ENCODE results near the gene MPG.

Gene MPG

GRCh38 chr16:64914-65255 lies 13.1 kb upstream of the MPG start:
- H3K36me3 ChIP-seq (ENCODE audit: insufficient read depth, low read length) = peaks cover 29% of the 10 kb centered on the region
- H3K9me3 ChIP-seq (ENCODE audit: low read length) = no peaks in the 10 kb centered on the region
- H3K4me3 ChIP-seq (ENCODE audit: low read length) = no peak overlapping the region
- H3K4me1 ChIP-seq (ENCODE audit: insufficient read depth, low read length) = peaks cover 14% of the 10 kb centered on the region
- no peak overlapping the region for H2AFZ ChIP-seq (ENCODE audit: low read depth, low read length)
- H3K27me3 ChIP-seq (ENCODE audit: insufficient read depth, low read length) = no peaks in the 10 kb centered on the region

GRCh38 chr16:65745-66144 lies 12.3 kb upstream of the MPG start:
- no peaks in the 10 kb centered on the region for H3K27me3 ChIP-seq (ENCODE audit: insufficient read depth, low read length)
- H3K4me3 ChIP-seq (ENCODE audit: low read length) = no peak overlapping the region
- H3K4me1 ChIP-seq (ENCODE audit: insufficient read depth, low read length) = peaks cover 18% of the 10 kb centered on the region
- H3K9me3 ChIP-seq (ENCODE audit: low read length) = no peaks in the 10 kb centered on the region
- H2AFZ ChIP-seq (ENCODE audit: low read depth, low read length) = no peak overlapping the region
- peaks cover 21% of the 10 kb centered on the region for H3K36me3 ChIP-seq (ENCODE audit: insufficient read depth, low read length)

DNA sequence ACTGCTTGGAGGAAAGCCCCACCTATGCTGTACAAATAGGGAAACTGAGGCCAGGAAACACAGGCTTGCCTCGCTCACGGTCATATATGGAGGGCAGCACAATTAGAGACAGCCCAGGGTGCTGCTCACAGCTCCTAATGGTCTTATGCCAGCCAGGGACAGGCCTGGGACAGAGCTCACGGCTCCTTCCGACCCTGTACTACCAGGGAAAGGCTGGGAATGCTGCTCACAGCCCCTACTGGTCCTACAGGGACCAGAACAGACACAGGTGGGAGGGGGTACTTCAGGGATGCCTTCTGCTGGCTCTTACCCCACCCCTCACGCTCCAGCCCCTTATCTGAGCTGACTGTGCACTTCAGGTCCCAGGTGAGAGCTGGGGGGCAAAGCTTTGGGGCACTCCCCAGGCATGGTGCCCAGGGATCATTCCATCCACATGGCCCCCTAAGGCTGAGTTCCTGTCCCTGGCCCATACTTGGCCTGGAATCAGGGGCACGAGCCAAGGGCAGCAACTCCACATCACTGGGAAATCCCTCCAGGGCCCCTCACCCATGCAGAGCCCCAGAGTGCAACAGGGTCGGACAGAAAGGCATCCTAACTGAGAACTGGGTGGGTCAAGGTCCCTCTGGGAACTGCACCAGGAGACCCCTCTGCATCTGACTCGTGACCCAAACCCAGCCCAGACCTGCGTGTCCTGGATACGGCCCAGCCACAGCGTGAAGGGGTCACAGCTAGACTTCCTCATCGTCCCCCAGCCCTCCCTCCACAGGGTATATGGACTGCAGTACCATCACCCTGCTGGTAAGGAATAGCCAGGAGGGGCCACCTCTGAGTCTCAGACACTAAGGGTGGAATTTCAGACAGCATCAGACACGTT lies 11.5 kb upstream of the MPG start:
- Histone ChIP-seq H3K27me3 (ENCODE audit: insufficient read depth, low read length) (no peaks in the 10 kb centered on the region), H2AFZ (ENCODE audit: low read depth, low read length) (no peak overlapping the region), H3K9me3 (ENCODE audit: low read length) (no peaks in the 10 kb centered on the region), H3K4me3 (ENCODE audit: low read length) (no peak overlapping the region), H3K36me3 (ENCODE audit: insufficient read depth, low read length) (peaks cover 17% of the 10 kb centered on the region), H3K4me1 (ENCODE audit: insufficient read depth, low read length) (peaks cover 26% of the 10 kb centered on the region)

DNA sequence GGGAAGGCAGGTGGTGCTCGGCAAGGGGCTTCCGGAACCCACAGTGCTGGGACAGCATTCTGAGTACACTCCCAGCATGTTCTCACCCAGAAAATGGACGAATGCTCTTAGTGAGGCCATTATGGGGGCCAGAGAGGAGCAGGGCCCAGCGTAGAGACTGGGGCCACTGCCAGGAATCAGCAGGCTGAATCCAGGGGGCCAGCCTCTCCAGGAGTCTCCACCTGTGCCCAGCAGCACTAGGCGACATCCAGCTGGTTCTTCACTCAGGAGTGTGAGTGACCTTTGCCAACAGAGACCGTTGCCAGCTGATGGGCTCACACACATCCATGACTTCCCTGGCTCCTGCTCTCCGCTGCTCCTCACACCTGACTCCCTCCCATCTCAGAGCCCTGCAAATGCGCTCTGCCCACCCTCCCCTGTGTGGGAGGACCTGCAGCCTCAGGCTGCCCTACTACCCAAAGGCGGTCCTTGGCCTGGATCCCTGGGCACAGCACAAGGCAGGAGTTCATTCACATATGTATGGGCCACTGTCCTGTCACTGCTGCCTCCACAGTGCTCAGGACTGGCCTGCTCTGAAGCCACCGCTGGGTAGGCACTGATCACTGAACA lies 10.7 kb upstream of the MPG start:
- no peak overlapping the region for H2AFZ ChIP-seq (ENCODE audit: low read depth, low read length)
- no peak overlapping the region for H3K4me3 ChIP-seq (ENCODE audit: low read length)
- peaks cover 26% of the 10 kb centered on the region for H3K4me1 ChIP-seq (ENCODE audit: insufficient read depth, low read length)
- H3K36me3 ChIP-seq (ENCODE audit: insufficient read depth, low read length) = peaks cover 17% of the 10 kb centered on the region
- no peaks in the 10 kb centered on the region for H3K27me3 ChIP-seq (ENCODE audit: insufficient read depth, low read length)
- H3K9me3 ChIP-seq (ENCODE audit: low read length) = no peaks in the 10 kb centered on the region

DNA sequence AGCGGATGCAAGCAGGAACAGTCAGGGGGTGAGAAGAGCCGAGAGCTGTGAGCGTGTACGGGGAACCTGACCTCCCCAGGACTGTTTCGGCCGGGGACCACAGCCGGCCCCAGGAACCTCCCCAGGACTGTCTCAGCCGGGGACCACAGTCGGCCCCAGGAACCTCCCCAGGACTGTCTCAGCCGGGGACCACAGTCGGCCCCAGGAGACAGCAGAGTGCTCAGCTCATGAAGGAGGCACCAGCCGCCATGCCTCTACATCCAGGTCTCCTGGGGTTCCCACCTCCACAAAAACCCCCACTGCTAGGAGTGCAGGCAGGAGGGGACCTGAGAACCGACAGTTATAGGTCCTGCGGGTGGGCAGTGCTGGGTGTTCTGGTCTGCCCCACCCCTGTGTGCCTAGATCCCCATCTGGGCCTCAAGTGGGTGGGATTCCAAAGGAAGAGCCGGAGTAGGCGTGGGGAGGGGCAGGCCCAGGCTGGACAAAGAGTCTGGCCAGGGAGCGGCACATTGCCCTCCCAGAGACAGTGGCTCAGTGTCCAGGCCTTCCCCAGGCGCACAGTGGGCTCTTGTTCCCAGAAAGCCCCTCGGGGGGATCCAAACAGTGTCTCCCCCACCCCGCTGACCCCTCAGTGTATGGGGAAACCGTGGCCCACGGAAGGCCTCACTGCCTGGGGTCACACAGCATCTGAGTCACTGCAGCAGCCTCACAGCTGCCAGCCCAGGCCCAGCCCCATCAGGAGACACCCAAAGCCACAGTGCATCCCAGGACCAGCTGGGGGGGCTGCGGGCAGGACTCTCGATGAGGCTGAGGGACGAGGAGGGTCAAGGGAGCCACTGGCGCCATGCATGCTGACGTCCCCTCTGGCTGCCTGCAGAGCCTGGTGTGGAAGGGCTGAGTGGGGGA lies 9.9 kb upstream of the MPG start:
- H3K27me3 ChIP-seq (ENCODE audit: insufficient read depth, low read length) = no peaks in the 10 kb centered on the region
- H2AFZ ChIP-seq (ENCODE audit: low read depth, low read length) = no peak overlapping the region
- peaks cover 10% of the 10 kb centered on the region for H3K36me3 ChIP-seq (ENCODE audit: insufficient read depth, low read length)
- no peaks in the 10 kb centered on the region for H3K9me3 ChIP-seq (ENCODE audit: low read length)
- peaks cover 31% of the 10 kb centered on the region for H3K4me1 ChIP-seq (ENCODE audit: insufficient read depth, low read length)
- no peak overlapping the region for H3K4me3 ChIP-seq (ENCODE audit: low read length)

DNA sequence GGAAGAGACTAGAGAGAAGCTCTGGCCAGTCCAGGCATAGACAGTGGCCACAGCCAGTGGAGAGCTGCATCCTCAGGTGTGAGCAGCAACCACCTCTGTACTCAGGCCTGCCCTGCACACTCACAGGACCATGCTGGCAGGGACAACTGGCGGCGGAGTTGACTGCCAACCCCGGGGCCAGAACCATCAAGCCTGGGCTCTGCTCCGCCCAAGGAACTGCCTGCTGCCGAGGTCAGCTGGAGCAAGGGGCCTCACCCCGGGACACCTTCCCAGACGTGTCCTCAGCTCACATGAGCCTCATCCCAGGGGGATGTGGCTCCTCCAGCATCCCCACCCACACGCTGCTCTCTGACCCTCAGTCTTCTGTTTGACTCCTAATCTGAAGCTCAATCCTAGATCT lies 8.8 kb upstream of the MPG start:
- Histone ChIP-seq H3K27me3 (ENCODE audit: insufficient read depth, low read length) (no peaks in the 10 kb centered on the region), H3K4me1 (ENCODE audit: insufficient read depth, low read length) (peaks cover 37% of the 10 kb centered on the region)

GRCh38 chr16:71210-71539 lies 6.8 kb upstream of the MPG start:
- peaks cover 2% of the 10 kb centered on the region for H3K36me3 ChIP-seq (ENCODE audit: insufficient read depth, low read length)
- no peak overlapping the region for H2AFZ ChIP-seq (ENCODE audit: low read depth, low read length)
- peak overlapping the region; percentile 85 for H3K4me3 ChIP-seq (ENCODE audit: low read length)
- no peaks in the 10 kb centered on the region for H3K9me3 ChIP-seq (ENCODE audit: low read length)
- no peaks in the 10 kb centered on the region for H3K27me3 ChIP-seq (ENCODE audit: insufficient read depth, low read length)
- peaks cover 55% of the 10 kb centered on the region for H3K4me1 ChIP-seq (ENCODE audit: insufficient read depth, low read length)

More for the DNA sequence above, 8.8 kb upstream of the MPG start:
- Histone ChIP-seq H3K9me3 (ENCODE audit: low read length) (no peaks in the 10 kb centered on the region), H2AFZ (ENCODE audit: low read depth, low read length) (no peak overlapping the region), H3K4me3 (ENCODE audit: low read length) (no peak overlapping the region), H3K36me3 (ENCODE audit: insufficient read depth, low read length) (peaks cover 5% of the 10 kb centered on the region)

DNA sequence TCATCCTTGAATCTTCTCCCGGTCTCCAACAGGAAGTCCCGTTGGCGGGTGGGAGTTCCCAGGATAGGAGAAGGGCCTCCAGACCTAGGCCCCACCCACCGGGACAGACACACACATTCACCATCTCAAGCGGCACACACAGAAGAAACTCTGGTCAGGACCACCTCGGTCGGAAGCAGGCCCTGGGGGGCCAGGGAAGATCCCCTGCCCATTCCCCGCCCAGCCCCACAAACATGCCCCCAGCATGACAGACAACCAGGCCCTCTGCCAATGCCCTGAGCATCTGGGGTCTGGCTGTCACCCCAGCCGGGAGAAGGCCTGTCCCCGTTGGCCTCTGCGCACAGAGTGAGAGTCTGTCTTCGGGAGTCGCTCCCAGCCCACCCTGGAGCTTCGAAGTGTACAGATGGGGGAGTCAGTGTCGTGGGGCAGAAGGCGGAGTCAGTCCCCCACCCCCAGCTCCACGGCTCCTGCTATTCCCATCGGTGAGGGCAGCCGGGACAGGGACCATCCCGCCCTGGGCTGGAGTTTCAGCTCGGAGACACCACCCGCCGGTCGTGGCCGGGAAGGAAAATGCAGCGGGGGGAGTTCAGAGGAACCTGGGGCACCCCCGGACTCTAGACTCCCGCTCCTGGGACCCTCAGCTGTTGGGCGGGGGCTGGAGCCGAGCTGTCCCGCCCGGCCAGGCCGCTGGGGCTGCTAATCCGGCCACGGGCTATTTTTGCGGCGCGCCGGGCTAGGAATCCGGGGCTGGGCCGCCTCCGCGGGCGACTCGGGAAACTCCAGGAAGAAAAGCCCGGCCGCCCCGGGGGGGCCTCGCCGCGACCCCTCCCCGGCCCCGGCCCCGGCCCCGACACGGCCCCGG lies 6.3 kb upstream of the MPG start:
- H3K36me3 ChIP-seq (ENCODE audit: insufficient read depth, low read length) = peaks cover 2% of the 10 kb centered on the region
- no peaks in the 10 kb centered on the region for H3K9me3 ChIP-seq (ENCODE audit: low read length)
- H3K27me3 ChIP-seq (ENCODE audit: insufficient read depth, low read length) = no peaks in the 10 kb centered on the region
- H2AFZ ChIP-seq (ENCODE audit: low read depth, low read length) = peak overlapping the region; percentile 24
- peak overlapping the region; percentile 85 for H3K4me3 ChIP-seq (ENCODE audit: low read length)
- peaks cover 61% of the 10 kb centered on the region for H3K4me1 ChIP-seq (ENCODE audit: insufficient read depth, low read length)

GRCh38 chr16:72561-73548 lies 5.2 kb upstream of the MPG start, which contains the start of gene RHBDF1:
RHBDF1 (minus strand) TSS chr16:72631; CDS start chr16:65015, 7,616 bp downstream.
- Histone ChIP-seq H3K9me3 (ENCODE audit: low read length) (no peaks in the 10 kb centered on the region), H3K36me3 (ENCODE audit: insufficient read depth, low read length) (peaks cover 2% of the 10 kb centered on the region), H3K27me3 (ENCODE audit: insufficient read depth, low read length) (no peaks in the 10 kb centered on the region), H3K4me1 (ENCODE audit: insufficient read depth, low read length) (peaks cover 69% of the 10 kb centered on the region), H3K4me3 (ENCODE audit: low read length) (peak within 1 kb of the TSS; percentile 85), H2AFZ (ENCODE audit: low read depth, low read length) (peak within 1 kb of the TSS; percentile 24)

DNA sequence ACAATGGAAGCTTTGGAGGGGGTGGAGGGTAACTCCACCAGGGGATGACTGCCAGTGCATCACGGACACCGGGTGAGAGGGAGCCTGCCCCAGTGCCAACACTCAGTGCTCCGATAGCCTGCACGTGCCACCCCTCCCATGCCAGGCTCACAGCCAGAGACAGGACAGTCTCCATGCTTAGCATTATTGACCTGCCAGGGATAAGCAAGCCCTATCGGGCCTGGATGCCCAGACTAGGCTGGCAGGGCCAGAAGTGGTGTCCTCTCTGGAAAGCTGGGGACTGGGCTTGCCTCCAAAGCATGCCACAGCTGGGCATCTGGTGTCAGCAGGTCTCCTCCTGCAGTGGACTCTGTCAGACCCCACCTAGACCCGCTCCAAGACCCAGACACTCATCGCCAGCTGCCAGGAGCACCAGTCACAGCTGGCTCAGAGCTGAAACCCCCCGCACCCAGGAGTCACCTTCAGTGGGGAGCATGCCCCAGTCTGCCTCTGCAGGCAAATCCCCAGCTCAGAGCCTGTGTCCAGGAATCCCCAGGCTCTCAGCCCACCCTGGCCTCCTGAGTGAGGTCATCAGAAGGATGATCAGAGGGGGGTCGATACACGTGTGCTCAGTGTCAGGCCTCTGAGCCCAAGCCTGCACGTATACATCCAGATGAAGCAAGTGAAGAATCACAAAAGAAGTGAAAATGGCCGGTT lies 3.8 kb upstream of the MPG start:
- H3K4me1 ChIP-seq (ENCODE audit: insufficient read depth, low read length) = peaks cover 67% of the 10 kb centered on the region
- H3K27me3 ChIP-seq (ENCODE audit: insufficient read depth, low read length) = no peaks in the 10 kb centered on the region
- no peaks in the 10 kb centered on the region for H3K9me3 ChIP-seq (ENCODE audit: low read length)
- H3K4me3 ChIP-seq (ENCODE audit: low read length) = no peak overlapping the region
- peaks cover 2% of the 10 kb centered on the region for H3K36me3 ChIP-seq (ENCODE audit: insufficient read depth, low read length)
- no peak overlapping the region for H2AFZ ChIP-seq (ENCODE audit: low read depth, low read length)

- no peak overlapping the region for H3K4me3 ChIP-seq (ENCODE audit: low read length)
- no peaks in the 10 kb centered on the region for H3K9me3 ChIP-seq (ENCODE audit: low read length)
- H2AFZ ChIP-seq (ENCODE audit: low read depth, low read length) = no peak overlapping the region
- H3K4me1 ChIP-seq (ENCODE audit: insufficient read depth, low read length) = peaks cover 62% of the 10 kb centered on the region
- H3K27me3 ChIP-seq (ENCODE audit: insufficient read depth, low read length) = no peaks in the 10 kb centered on the region
- H3K36me3 ChIP-seq (ENCODE audit: insufficient read depth, low read length) = peaks cover 6% of the 10 kb centered on the region
These were observed 3.2 kb upstream of the MPG start for GRCh38 chr16:74747-75334.

All from neuron (in vitro differentiated cells).